22Rv1 (cell line): Measurements from ENCODE around the gene HDHD3.

Experiments
- CTCF ChIP-seq: fragments of 450-650 bp; IDR thresholded peaks from 2 replicates; pipeline ENCODE4 v1.5.1; 2017; ENCODE audit warnings: mild to moderate bottlenecking
- ZFX ChIP-seq: fragments of 450-650 bp; IDR thresholded peaks from 2 replicates; pipeline ENCODE4 v1.6.1; 2017; ENCODE audit warnings: antibody characterized with exemption, borderline replicate concordance

DNA sequence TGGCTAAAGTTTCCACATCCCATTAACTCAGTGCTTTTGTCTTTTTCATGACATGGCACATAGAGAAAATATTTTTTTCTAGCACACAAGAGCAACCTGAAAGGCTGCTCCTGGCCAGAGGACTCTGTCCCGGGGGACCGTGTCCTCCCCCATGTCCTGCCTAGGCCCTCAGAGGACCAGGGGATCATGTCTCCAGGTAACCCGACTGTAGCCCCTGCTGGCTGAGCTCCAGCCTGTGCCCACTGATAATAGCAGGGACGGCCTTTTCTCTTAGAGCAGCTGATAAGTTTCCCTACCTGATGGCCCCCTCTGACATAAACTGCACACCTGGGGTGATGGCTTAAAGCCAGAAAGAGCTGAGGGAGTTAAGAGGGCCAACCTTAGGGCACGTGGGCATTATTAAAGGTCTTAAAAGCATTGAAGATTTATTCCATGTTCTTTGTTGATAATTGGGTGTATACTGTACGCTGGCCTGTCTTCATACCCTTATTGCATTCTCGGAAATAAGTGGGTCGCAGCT, 5.9 kb downstream of the HDHD3 start:
- no peak for TF ChIP-seq CTCF
- no peak for TF ChIP-seq ZFX
